GOT3 (cell line): ENCODE results near the gene GPR150.

Source experiments
- DNase-seq: peaks from one replicate; lab custom pipeline; 2025; ENCODE audit warnings: mixed read lengths; lab: John Stamatoyannopoulos, UW

Gene GPR150

GRCh38 chr5:95652849-95653248 is 33.0 kb downstream of the GPR150 start:
- no peak for DNase-seq

- DNase-seq, result no peak
Observed at GRCh38 chr5:95654196-95654595, 34.3 kb downstream of the GPR150 start.

GRCh38 chr5:95655575-95655974 is 35.7 kb downstream of the GPR150 start:
- DNase-seq, result no peak

- no peak for DNase-seq
Observed at GRCh38 chr5:95660060-95660459, 40.2 kb downstream of the GPR150 start.

GRCh38 chr5:95662946-95663345 is 43.1 kb downstream of the GPR150 start:
- no peak for DNase-seq

GRCh38 chr5:95664204-95664786 is 44.4 kb downstream of the GPR150 start:
- no peak for DNase-seq

GRCh38 chr5:95667061-95667618 is 47.3 kb downstream of the GPR150 start:
- DNase-seq, result no peak

- DNase-seq, result no peak
Observed at GRCh38 chr5:95667678-95668077, 47.8 kb downstream of the GPR150 start.

- no peak for DNase-seq
Observed at GRCh38 chr5:95668216-95668615, 48.3 kb downstream of the GPR150 start.

- DNase-seq, result no peak
Observed at GRCh38 chr5:95668728-95669127, 48.8 kb downstream of the GPR150 start.

- peak; percentile 21 for DNase-seq
Observed at GRCh38 chr5:95669540-95669939, 49.7 kb downstream of the GPR150 start.

GRCh38 chr5:95669985-95670384 is 50.1 kb downstream of the GPR150 start:
- DNase-seq, result no peak

GRCh38 chr5:95670568-95670967 is 50.7 kb downstream of the GPR150 start:
- no peak for DNase-seq
